ENCODE data around the gene ALDH9A1.
"Not testable (repeated sequence)": the region's sequence is repeated elsewhere in the genome, so short reads cannot be mapped to it uniquely, and the experiment has no call there.

The ALDH9A1 gene

GRCh38 chr1:165674599-165674998 is 23.8 kb downstream of the ALDH9A1 start:
- no peak for DNase-seq (ENCODE audit: low spot score)
- no peak overlapping the region for H3K27ac ChIP-seq
- no peak for TF ChIP-seq CTCF (IDR thresholded peaks at IDR 0.05)
- no peak overlapping the region for H3K4me3 ChIP-seq

- Histone ChIP-seq H3K4me3 (no peak overlapping the region), H3K27ac (no peak overlapping the region)
- DNase-seq (ENCODE audit: low spot score): no peak
- no peak for TF ChIP-seq CTCF (IDR thresholded peaks at IDR 0.05)
These were observed 26.8 kb downstream of the ALDH9A1 start for GRCh38 chr1:165671526-165671925.

DNA sequence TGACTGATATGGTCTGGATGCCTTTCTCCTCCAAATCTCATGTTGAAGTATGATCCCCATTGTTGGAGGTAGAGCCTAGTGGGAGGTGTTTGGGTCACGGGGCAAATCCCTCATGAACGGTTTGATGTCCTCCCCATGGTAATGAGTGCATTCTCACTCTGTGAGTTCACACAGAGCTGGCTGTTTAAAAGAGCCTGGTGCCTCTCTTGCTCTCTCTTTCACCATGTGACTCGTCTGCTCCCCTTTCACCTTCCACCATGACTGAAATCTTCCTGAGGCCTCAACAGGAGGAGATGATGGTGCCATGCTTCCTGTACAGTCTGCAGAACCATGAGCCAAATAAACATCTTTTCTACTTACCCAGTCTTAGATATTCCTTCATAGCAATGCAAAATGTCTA is 30.2 kb downstream of the ALDH9A1 start:
- H3K4me3 ChIP-seq: no peak overlapping the region
- TF ChIP-seq CTCF (IDR thresholded peaks at IDR 0.05): no peak
- no peak for DNase-seq (ENCODE audit: low spot score)
- H3K27ac ChIP-seq: no peak overlapping the region

GRCh38 chr1:165666152-165666825 is 32.1 kb downstream of the ALDH9A1 start:
- no peak overlapping the region for H3K4me3 ChIP-seq
- no peak overlapping the region for H3K27ac ChIP-seq
- DNase-seq (ENCODE audit: low spot score): no peak
- TF ChIP-seq CTCF (IDR thresholded peaks at IDR 0.05): no peak

- Histone ChIP-seq H3K4me3 (no peak overlapping the region), H3K27ac (no peak overlapping the region)
- TF ChIP-seq CTCF (IDR thresholded peaks at IDR 0.05): no peak
- DNase-seq (ENCODE audit: low spot score): no peak
These were observed 36.2 kb downstream of the ALDH9A1 start for GRCh38 chr1:165662186-165662585.

GRCh38 chr1:165661703-165662102 is 36.7 kb downstream of the ALDH9A1 start:
- no peak for TF ChIP-seq CTCF (IDR thresholded peaks at IDR 0.05)
- Histone ChIP-seq H3K4me3 (no peak overlapping the region), H3K27ac (no peak overlapping the region)
- DNase-seq (ENCODE audit: low spot score): no peak

DNA sequence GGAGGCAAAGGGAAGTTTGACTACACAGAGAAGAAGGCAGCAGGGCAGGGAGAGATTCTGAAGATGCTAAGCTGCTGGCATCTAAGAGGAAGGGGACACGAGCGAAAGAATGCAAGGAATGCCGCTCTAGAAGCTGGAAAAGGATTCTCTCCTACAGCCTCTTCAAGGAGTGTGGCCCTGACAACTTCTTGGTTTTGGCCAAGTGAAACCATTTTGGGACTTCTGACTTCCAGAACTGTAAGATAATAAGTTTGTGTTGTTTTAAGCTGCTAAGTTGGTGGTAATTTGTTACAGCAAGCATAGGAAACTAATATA is 38.8 kb downstream of the ALDH9A1 start:
- no peak for DNase-seq (ENCODE audit: low spot score)
- TF ChIP-seq CTCF (IDR thresholded peaks at IDR 0.05): no peak
- H3K27ac ChIP-seq: no peak overlapping the region
- H3K4me3 ChIP-seq: no peak overlapping the region

GRCh38 chr1:165658766-165659580 is 39.4 kb downstream of the ALDH9A1 start:
- H3K27ac ChIP-seq; DNase-seq (ENCODE audit: low spot score); H3K4me3 ChIP-seq: not testable (repeated sequence)

All from coronary artery (tissue), 2 donors.